ENCODE measurements around the gene TECRL.

GRCh38 chr4:64266669-64267068, 142.6 kb downstream of the TECRL start:
- TF ChIP-seq, protein P1, sequence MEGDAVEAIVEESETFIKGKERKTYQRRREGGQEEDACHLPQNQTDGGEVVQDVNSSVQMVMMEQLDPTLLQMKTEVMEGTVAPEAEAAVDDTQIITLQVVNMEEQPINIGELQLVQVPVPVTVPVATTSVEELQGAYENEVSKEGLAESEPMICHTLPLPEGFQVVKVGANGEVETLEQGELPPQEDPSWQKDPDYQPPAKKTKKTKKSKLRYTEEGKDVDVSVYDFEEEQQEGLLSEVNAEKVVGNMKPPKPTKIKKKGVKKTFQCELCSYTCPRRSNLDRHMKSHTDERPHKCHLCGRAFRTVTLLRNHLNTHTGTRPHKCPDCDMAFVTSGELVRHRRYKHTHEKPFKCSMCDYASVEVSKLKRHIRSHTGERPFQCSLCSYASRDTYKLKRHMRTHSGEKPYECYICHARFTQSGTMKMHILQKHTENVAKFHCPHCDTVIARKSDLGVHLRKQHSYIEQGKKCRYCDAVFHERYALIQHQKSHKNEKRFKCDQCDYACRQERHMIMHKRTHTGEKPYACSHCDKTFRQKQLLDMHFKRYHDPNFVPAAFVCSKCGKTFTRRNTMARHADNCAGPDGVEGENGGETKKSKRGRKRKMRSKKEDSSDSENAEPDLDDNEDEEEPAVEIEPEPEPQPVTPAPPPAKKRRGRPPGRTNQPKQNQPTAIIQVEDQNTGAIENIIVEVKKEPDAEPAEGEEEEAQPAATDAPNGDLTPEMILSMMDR (IDR thresholded peaks at IDR 0.05; ENCODE audit: insufficient read depth, low read depth, low read length) = no peak
- TF ChIP-seq EZH2 (IDR thresholded peaks at IDR 0.05; ENCODE audit: insufficient read depth, low read length) = no peak
